HG03064 (cell line): ENCODE measurements around the gene CFAP97D2.
A peak's percentile ranks its signal among the peaks of the same experiment; 100 is the strongest.
"Not testable (repeated sequence)": the region's sequence is repeated elsewhere in the genome, so short reads cannot be mapped to it uniquely, and the experiment has no call there.

Experiments
- ATAC-seq: cut with Tn5 transposase; IDR thresholded peaks from one replicate; pipeline ENCODE4 v1.9.1; 2021; ENCODE audit warnings: low read depth; ENCODE audit not compliant: unreplicated experiment

CFAP97D2 gene

DNA sequence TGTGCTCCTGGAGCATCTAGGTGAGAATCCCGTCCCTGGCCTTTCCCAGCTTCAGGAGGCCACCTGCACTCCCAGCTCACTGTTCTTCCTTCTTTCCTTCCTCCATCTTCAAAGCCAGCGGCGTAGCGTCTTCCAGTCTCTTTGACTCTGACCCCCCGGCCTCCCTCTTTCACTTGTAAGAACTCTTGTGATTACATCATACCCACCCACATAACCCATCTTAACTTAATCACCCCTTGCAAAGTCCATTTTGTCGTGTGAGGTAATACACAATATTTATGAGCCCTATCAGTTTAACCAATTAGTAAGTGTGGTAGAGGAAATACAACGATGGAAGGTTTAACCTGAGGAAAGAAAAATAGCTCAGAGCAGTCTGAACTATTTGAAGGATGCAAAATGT lies 51.1 kb downstream of the CFAP97D2 start:
- ATAC-seq = no peak

DNA sequence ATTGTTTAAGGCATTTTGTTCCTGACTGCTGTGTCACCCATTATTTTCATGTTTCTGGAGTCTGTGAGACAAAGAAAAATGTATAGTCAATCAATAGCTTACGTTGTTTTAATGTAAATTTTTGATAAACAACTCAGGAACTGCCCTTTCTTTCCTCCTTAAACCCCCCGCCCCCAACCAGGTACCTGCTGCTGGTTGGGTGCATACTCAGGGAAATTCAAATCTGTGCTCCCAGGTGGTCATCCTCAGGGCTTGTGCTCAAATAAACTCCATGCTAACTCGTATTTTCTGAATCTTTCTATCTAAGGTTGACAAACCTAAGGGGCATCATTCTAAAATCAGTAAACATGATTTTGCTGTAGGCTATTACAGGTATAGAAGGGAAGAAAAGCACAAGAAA lies 51.5 kb downstream of the CFAP97D2 start:
- ATAC-seq = no peak

DNA sequence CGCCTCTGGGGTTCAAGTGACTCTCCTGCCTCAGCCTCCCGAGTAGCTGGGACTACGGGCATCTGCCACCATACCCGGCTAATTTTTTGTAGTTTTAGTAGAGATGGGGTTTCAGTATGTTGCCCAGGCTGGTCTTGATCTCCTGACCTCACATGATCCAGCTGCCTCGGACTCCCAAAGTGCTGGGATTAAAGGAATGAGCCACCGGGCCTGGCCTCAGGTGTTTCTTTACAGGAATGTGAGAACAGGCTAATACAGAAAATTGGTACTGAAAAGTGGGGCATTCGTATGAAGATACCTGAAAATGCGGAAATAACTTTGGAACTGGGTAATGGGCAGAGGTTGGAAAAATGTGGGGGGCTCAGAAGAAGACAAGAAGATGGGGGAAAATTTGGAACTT lies 52.8 kb downstream of the CFAP97D2 start:
- ATAC-seq = no peak

DNA sequence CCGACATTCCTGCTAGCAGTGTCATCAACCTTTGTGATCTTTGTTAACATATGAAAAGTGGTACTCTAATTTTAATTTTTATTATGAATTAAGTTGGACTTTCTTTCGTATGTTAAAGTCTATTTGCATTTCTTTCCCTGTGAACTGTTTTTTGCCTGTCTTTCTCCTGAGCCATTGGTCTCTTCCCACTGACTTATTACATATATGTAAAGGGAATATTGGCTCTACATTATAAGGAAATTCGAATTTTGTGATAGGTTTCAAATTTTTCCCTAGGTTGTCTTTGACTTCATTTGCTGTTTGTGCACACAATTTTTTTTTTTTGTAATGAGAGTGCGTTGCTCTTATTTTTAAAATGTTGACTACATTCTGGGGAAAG lies 55.2 kb downstream of the CFAP97D2 start:
- ATAC-seq = no peak

DNA sequence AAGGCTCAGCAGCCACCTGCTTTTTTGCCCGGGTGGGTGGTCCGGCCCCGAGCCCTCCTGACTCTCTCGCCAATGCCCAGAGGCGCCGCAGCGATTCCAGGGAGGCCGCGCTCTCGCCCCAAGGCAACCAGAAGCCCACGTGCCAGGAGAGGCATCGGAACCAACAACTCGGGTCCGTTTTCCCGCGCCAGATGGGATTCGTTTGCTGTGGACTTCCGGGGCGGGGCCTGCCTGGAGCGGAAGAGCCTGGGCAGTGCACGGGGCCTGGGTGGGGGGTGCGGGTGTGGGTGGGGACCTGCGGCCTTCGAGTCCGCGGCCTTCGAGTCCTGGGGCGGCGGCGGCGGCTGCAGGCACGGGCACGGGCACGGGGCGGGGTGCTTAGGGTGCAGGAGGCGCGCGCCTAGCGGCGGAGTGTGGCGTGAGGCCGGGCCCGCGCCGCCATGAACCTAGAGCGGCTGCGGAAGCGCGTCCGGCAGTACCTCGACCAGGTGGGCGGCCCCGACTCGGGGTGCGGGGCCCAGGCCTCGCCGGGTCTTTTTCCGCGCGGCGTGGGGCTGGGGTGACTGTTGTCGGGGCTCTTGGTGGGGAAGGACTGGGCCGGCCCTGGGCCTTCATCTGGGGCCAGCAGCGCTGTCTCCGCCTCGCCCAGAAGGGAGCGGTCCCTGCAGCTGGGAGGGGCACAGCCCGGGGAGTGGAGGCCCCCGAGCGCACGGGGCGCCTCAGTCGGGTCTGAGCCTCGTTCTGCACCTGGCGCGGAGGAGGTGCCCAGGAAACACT lies 55.8 kb downstream of the CFAP97D2 start, which contains the start of gene CDC16:
Gene CDC16, plus strand, starts transcription at position 253 of the 777 bp plus-strand sequence. Its CDS starts 188 bp downstream, at position 441.
- peak; percentile 84 for ATAC-seq

DNA sequence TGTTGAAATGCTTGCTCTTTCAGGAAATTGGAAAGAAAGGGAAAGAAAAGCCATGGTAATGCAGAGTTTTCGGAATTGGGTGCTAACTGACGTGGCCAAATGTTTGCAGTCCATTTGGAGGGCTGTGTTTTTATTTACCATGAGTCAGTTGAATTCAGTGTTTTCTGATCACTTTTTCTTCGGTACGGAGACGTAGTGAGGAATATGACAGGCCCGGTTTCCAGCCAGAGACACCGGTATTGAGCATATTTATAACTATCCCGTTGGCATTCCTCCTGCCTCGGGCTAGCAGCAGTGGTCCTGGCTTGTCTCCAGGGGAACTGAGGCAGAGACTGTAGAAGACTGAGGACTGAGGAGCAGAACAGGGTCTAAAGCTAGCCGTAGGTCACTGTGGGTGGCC lies 56.6 kb downstream of the CFAP97D2 start:
- ATAC-seq = no peak

DNA sequence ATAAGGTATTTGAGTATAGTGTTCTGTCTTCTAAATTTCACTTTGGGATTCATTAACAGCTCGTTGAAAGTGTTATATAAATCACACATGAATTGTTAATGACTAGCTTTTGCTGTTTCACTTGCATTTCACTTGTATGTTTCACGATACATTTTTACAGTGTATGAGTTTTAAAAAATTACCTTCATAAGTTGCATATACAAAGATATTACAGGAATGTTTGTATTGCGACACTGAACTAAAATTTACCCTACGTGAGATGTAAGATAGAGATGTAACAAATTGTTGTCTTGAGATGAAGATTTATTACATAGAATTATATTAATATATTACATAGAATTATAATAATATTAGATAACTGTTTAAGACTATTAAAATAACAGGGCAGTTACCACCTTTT lies 57.2 kb downstream of the CFAP97D2 start:
- no peak for ATAC-seq

DNA sequence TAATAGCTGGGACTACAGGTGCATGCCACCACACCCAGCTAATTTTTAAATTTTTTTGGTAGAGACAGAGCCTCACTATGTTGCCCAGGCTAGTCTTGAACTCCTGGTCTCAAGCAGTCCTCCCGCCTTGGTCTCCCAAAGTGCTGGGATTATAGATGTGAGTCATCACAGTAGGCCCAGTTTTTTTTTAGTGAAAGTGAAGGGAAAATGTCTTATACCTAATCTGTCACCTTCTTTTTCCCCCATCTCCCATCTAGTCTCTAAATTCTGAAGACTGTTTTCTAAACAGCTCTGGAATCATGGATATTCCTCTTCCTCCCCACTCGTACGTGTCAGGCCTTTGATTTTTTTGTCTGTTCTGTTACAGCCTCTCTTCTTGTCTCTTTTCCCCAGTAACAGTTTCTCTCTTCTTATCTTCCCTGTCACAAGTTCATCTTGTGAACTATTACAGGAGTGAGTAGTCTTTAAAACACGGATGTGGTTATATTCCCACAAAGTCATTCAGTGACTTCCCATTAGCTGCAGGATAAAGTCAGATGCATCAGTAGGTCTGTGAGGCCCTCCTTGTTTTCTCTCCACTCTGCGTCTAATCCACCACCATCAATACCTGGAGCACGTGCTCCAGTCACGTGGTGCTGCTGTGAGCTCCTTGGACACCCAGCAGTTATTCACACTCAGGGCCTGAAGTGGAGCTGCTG lies 58.5 kb downstream of the CFAP97D2 start:
- no peak for ATAC-seq

DNA sequence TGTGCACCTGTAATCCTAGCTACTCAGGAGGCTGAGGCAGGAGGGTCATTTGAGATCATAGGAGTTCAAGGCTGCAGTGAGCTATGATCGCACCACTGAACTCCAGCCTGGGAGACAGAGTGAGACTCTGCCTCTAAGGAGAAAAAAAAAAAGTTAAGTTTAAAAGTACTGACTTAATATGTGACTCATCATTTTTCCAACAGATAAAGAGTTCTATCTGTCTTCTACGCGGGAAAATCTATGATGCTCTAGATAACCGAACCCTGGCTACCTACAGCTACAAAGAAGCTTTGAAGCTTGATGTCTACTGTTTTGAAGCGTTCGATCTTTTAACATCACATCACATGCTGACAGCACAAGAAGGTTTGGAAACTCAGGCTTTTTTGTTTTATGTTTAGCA lies 62.9 kb downstream of the CFAP97D2 start:
- no peak for ATAC-seq

DNA sequence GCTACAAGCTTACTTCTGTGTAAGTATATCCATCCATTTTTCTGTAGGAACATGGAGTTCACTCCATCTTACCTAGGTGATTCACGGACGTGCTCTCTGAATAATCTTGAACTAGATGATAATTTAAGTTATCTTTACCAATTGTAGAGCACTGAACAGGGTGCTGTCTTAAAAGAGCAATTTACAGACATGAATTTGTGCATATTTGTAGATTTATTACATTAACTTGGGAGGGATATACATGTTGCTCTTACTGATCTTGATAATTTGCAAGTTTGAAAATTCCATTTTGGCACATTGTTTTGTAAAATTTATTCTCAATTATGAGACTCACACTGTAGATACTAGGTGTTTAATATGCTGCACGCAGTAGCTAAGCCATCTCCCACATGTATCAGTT lies 64.9 kb downstream of the CFAP97D2 start:
- no peak for ATAC-seq

DNA sequence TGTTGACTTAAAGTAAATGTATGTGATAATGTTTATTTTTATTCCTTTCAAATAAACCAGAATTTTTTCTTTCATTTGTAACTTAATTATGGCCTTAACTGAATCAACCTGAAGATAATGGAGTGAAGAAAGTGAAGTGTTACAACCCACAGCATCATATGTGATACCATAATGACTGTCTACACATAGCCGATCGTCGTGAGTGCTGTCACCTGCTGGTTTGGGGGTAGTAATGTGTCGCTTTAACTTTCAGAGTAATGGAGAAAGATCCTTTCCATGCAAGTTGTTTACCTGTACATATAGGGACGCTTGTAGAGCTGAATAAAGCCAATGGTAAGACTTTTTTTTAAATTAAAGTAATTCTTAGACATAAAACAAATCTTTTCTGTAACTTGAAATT lies 65.6 kb downstream of the CFAP97D2 start:
- no peak for ATAC-seq

DNA sequence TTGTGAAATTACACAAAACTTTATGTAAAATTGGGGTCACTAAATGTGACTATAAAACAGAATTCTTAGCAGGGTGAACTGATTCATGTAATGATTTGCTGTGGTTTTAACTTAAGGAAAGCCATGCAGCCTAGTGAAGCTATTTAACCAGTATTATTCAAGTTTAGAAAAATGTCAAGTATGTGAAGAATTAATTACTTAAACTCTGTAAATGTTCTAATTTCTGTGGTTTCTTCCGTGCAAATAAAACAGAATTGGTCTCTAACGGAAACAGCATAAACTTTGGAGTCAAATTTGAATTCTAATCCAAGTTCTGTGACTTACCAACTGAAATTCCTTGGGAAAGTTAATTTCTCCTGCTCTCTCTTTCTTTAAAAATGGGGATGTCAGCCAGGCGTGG lies 69.0 kb downstream of the CFAP97D2 start:
- ATAC-seq = no peak

DNA sequence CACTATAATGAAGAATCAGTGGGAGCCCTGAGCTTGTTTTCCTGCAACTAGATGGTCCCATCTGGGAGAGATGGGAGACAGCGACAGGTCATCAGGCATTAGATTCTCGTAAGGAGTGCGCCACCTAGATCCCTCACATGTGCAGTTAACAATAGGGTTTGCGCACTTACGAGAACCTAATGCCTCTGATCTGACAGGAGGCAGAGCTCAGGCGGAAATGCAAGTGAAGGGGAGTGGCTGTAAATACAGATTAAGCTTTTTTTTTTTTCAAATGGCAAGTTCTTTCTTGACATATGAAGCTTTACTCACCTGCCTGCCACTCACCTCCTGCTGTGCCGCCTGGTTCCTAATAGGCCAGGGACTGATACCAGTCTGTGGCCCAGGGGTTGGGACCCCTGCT lies 70.0 kb downstream of the CFAP97D2 start:
- no peak for ATAC-seq

DNA sequence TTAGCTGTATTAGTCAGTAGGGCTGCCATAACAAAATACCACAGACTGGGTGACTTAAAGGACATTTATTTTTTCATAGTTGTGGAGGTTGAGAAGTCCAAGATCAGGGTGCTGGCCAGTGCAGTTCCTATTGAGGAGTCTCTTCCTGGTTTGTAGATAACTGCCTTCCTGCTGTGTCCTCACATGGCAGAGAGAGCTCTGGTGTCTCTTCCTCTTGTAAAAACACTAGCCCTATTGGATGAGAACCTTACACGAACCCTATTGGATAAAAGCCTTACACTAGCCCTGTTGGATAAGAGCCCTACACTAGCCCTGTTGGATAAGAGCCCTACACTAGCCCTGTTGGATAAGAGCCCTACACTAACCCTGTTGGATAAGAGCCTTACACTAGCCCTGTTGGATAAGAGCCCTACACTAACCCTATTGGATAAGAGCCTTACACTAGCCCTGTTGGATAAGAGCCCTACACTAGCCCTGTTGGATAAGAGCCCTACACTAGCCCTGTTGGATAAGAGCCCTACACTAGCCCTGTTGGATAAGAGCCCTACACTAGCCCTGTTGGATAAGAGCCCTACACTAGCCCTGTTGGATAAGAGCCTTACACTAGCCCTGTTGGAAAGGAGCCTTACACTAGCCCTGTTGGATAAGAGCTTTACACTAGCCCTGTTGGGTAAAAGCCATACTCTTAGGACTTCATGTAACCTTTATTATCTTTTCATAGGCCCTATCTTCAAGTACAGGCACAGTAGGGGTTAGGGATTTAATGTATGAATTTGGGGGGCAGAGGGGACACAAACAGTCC lies 72.8 kb downstream of the CFAP97D2 start:
- ATAC-seq = not testable (repeated sequence)

DNA sequence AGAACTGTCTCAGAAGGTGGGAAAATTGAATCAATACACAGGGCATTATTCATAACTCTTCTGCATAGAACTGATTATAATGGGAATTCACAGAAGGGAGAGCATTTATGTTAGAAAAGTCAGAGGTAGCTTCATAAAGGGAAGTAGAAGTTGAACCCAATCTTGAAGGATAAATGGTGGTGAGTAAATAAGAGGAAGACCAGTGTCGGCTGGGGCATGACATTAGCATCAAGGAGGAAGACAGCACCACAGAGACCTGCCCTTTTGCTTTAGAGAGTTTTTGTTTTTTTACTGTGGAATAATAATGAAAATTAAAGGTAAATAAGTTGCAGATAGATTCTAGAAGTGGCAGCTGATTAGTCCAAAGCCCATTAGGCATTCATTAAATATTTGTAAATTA lies 77.5 kb downstream of the CFAP97D2 start:
- ATAC-seq = no peak

DNA sequence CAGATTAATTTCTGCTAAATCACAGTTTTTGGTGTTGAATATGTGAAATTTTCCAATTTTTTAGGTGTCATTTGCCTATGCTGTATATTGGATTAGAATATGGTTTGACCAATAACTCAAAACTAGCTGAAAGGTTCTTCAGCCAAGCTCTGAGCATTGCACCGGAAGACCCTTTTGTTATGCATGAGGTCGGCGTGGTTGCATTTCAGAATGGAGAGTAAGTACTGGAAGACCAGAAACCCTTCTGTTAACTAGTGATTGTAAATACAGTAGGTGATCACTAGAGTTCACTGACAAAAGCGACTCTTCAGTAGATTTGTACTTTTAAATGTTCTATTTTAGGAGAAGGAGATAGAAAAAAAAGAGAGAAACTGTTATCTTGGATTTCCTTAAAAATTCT lies 78.0 kb downstream of the CFAP97D2 start:
- no peak for ATAC-seq

DNA sequence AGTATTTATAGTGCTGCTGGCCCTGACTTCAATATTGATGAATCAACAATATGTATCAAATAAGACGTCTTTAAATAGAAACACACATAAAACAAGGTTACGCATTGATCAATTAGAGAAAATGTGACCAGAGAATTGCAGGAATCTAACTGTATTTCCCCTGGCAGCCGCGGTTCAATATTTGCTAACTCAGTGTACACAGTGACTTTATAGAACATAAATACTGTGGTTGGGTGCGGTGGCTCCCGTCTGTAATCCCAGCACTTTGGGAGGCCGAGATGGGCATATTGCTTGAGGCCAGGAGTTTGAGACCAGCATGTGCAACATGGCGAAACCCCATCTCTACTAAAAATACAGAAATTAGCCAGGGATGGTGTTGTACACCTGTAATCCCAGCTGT lies 79.5 kb downstream of the CFAP97D2 start:
- ATAC-seq = no peak

DNA sequence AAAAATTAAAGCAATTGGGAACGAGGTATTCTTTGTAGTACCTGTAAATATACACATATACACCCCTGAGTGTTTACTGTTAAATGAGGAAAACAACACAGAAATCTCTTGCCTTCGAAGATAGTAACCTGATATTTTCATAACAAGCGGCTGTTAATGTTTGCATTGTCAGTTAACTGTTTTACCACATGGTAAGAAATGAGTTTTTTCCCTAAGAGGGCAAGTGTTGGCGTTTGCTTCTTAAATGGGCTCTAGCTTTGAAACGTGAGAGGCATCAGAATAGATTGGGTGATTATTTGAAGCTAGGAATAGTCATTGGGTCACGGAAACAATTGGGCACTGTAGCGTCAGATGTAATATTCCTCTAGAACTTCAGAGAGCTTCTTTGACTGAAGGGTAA lies 80.3 kb downstream of the CFAP97D2 start:
- no peak for ATAC-seq

DNA sequence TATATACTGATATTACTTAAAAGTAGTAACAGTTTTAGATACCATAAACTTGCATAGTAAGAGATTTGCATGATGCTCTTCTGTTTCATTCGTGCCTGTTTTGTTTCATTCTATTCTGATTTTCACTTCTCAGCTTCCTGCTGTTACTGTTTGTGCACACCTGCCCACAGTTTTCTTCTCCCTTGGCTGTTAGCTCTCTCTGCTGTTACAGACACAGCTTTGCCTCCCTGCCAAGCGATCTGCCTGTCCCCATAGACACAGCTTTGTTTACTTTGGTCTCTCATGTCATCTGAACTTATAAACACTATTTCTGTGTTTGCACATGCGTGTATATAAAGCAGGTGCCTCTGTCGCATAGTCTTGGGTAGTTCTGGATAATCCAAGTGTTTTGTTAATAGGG lies 80.9 kb downstream of the CFAP97D2 start:
- no peak for ATAC-seq

DNA sequence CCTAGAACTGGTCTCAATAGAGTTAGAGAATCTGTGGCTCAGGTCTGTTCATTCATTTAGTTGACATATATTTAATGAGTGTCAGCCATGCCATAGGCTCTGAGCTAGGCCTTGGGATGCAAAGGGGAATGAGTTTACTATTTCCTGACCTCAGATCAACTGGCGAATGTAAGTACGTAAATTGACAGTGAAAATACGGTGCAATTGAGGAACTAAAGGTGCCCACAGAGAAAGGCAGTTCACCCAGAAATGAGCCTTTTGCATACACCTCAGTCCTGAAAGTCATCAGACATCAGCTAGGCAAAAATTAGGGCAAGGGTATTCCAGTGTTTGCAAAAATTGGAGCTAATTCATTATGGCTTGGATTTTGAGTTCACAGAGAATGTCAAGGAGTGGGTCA lies 81.8 kb downstream of the CFAP97D2 start:
- ATAC-seq = no peak

DNA sequence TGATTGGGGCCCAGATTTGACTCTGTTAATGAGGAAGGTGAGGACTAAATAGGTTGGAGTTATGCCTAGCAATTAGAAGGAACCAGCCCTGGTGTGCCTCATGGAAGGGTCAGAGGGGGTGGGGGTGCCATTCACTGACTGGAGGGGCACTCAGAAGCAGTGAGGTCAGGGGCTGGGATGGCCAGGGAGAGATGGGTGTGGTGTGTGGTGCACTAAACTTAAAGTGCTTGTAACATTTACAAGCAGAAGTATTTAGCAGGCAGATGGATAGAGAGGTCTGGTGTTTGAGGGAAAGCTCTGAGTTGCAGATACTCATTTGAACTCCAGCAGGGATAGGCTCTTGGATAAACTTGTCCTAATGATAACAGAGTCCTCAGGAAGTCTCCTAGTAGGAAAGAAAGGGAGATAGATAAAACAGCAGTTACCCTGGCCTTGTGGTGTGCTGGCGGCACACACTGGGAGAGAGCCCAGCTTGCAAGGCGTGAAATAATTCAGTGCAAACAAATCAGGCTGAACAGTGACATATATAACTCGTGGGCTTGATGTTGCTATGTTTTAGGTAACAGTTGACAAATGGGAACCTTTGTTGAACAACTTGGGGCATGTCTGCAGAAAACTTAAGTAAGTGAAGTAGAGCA lies 82.4 kb downstream of the CFAP97D2 start:
- ATAC-seq = no peak
